ENCODE measurements around the gene MRPL24.

MRPL24 gene

GRCh38 chr1:156746406-156746727 is 5.5 kb upstream of the MRPL24 start:
- H3K4me3 ChIP-seq (ENCODE audit: low read depth, low read length): peak overlapping the region; percentile 63

DNA sequence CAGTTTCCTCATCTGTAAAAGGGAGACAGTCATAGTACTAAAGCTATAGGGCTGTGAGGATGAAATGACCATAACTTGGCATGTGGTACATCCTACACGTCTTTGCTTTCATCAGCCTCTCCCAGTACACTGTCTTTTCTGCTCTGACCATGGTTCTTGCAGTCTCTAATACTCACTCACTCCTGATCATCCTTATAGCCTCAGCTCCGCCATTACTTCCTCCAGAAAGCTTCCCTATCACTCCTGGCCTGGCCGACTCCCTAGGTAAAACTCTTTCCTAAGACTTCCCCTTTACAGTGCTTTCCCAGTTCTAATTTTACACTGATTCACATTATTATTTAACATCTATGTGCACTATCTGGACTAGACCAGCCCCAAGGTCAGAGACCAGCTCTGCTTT is 5.0 kb upstream of the MRPL24 start:
- TF ChIP-seq, protein P1, sequence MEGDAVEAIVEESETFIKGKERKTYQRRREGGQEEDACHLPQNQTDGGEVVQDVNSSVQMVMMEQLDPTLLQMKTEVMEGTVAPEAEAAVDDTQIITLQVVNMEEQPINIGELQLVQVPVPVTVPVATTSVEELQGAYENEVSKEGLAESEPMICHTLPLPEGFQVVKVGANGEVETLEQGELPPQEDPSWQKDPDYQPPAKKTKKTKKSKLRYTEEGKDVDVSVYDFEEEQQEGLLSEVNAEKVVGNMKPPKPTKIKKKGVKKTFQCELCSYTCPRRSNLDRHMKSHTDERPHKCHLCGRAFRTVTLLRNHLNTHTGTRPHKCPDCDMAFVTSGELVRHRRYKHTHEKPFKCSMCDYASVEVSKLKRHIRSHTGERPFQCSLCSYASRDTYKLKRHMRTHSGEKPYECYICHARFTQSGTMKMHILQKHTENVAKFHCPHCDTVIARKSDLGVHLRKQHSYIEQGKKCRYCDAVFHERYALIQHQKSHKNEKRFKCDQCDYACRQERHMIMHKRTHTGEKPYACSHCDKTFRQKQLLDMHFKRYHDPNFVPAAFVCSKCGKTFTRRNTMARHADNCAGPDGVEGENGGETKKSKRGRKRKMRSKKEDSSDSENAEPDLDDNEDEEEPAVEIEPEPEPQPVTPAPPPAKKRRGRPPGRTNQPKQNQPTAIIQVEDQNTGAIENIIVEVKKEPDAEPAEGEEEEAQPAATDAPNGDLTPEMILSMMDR (IDR thresholded peaks at IDR 0.05; ENCODE audit: low read depth, low read length): no peak

More at GRCh38 chr1:156746406-156746727, 5.5 kb upstream of the MRPL24 start:
- TF ChIP-seq, protein P1 (IDR thresholded peaks at IDR 0.05; ENCODE audit: low read depth, low read length): no peak

DNA sequence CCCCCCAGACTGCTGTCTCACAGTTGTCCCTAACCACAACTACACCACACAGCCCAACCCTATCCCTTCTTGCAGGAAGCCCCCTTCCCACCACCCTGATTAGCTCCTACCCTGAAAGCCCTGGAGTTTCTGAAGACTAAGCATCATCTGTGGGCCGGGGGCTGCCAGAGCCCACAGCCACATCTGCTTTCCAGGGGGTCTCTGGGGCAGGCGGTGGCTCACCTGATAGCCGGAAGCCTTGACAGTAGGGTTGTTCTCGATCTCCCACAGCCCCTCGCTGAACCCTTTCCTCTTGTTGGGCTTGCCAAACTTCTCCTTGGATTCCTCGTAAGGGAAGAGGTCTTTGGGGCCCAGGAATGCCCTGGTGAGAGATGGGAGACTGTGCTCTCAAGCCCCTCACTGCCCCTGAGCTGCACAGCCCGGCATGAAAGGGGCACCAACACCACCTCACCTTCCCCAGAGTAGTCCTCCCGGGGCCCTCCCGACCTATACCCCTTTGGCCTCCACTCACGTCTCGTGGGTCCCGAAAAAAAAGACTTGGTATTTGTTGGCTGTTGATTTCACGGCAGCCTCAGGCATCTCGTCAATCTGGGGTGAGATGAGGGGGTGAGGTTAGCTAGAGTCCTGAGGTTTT is 4.0 kb upstream of the MRPL24 start:
- no peak overlapping the region for H3K4me3 ChIP-seq (ENCODE audit: low read depth, low read length)
- TF ChIP-seq, protein P1 (IDR thresholded peaks at IDR 0.05; ENCODE audit: low read depth, low read length): no peak

More for the DNA sequence above, 5.0 kb upstream of the MRPL24 start:
- H3K4me3 ChIP-seq (ENCODE audit: low read depth, low read length): peak overlapping the region; percentile 63

- H3K4me3 ChIP-seq (ENCODE audit: low read depth, low read length): no peak overlapping the region
- TF ChIP-seq, protein P1 (IDR thresholded peaks at IDR 0.05; ENCODE audit: low read depth, low read length): no peak
These were observed 3.5 kb upstream of the MRPL24 start for GRCh38 chr1:156744344-156744743.

- H3K4me3 ChIP-seq (ENCODE audit: low read depth, low read length): no peak overlapping the region
- TF ChIP-seq, protein P1 (IDR thresholded peaks at IDR 0.05; ENCODE audit: low read depth, low read length): no peak
These were observed 2.7 kb upstream of the MRPL24 start for GRCh38 chr1:156743367-156744302.

DNA sequence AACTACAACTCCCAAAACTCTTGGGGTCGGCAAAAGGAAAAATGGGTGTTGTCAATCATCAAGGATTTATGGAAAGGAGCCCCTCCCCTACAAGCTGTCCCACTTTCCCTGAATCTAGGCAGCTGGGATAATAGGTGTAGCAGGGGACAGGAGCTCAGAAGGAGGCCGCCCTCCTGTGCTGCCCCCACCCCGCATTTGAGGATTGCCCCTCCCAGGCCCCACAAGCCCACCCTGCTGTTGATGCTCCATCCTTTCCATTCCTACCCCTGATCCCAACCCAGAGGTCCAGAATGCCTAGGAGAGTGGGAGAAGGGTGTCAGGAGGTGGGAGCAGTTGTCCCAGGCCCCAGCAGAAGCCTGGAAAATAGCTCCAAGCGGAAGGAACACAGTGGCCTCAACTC is 1.9 kb upstream of the MRPL24 start:
- TF ChIP-seq, protein P1 (IDR thresholded peaks at IDR 0.05; ENCODE audit: low read depth, low read length): no peak
- no peak overlapping the region for H3K4me3 ChIP-seq (ENCODE audit: low read depth, low read length)

DNA sequence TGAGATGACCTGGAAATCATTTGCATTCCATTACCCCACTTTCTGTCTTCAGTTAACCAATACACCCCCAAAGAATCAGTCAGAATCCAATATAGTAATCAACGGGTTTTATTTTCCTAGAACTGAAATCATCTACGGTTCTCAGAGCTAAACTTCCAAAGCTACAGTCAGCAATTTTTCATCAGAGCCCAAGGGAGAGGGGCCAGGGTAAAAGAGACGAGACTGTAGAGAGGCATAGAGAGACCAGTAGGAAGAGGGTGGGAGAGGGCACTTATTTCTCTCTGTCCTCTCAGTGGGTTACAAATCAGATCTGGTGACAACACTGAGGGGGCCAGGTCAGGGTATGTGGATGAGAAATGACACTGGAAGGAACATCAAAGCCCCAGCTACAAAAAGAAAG is 1.1 kb upstream of the MRPL24 start:
- TF ChIP-seq, protein P1 (IDR thresholded peaks at IDR 0.05; ENCODE audit: low read depth, low read length): no peak
- no peak overlapping the region for H3K4me3 ChIP-seq (ENCODE audit: low read depth, low read length)
